ENCODE data around the gene CCM2.

DNA sequence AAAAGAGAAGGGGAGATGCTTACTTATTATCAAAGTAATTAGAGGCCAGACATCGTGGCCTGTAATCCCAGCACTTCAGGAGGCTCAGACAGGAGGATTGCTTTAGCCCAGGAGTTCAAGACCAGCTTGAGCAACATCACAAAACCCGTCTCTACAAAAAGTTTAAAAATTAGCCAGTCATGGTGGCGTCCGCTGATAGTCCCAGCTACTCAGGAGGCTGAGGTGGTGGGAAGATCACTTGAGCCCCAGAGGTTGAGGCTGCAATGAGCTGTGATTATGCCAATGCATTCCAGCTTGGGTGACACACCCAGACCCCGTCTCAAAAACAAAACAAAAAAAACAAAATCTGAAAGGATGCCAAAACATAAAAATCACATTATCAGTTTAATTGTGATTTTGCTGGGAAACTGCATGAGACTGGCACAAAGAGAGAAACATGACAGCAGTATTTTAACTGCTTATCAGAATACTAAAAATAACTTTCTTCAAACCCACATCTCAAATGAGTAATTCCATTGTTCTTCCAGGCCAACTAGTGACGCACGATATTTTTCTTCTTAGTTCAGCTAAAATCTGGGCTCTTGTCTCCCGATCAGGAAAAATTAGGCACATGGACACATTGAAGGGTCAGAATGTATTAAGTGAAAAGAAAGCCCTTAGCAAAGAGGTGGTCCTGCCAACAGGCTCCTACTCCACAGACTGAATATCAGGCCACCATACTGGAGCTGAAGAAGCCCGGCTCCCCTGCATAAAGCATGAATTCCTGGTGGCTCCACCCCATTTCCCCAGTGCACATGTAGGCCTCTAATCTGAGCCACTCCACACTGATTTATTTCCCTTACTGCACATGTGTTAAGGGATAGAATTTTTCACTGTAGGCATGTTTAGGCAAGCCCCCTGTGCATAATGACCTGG, 9.6 kb upstream of the CCM2 start:
- TF ChIP-seq TAF1 (IDR thresholded peaks at IDR 0.05; ENCODE audit: borderline replicate concordance, low read depth, low read length): no peak
- TF ChIP-seq POLR2A (IDR thresholded peaks at IDR 0.05; ENCODE audit: low read depth, low read length): no peak
- no peak for TF ChIP-seq POLR2AphosphoS5 (IDR thresholded peaks at IDR 0.05; ENCODE audit: low read depth, low read length)
